ENCODE measurements around the gene STK32B. TPM values are rescaled to one million over a fixed set of nuclear protein-coding genes. Genes with fewer than 3 reads are reported as not detected.
A peak's percentile ranks its signal among the peaks of the same experiment; 100 is the strongest.

Gene STK32B
- total RNA-seq, 4 donors from 2014 or later = 1.6 to 3.4 (median 1.9) TPM

GRCh38 chr4:5460106-5460801 lies 409.0 kb downstream of the STK32B start:
- intact Hi-C loops (cut with DNase I; ENCODE audit: low total_unique reads) = loop anchor here (10.0 kb wide), 1 partner anchor 355 kb away; no protein-coding TSS in a partner anchor
- TF ChIP-seq POLR2A (IDR thresholded peaks at IDR 0.05) (no peak), CTCF (IDR thresholded peaks at IDR 0.05) (no peak)
- WGBS, 2 donors = 81 to 83% methylated on average over 13 to 14 of the region's 14 CpGs
- DNase-seq (ENCODE audit: low spot score in 2 of 2) = peak in 1 of 2 donors; percentile 67
- H3K4me3 ChIP-seq (ENCODE audit: low read depth, poor library complexity, severe bottlenecking) = no peak overlapping the region

- peak in 1 of 2 donors; percentile 66 for DNase-seq (ENCODE audit: low spot score in 2 of 2)
- WGBS, 2 donors = 88 to 89% methylated on average over 13 of the region's 13 CpGs
- TF ChIP-seq POLR2A (IDR thresholded peaks at IDR 0.05) (no peak), CTCF (IDR thresholded peaks at IDR 0.05) (no peak)
These were observed 410.2 kb downstream of the STK32B start for GRCh38 chr4:5461477-5461876.

GRCh38 chr4:5462254-5462835 lies 411.1 kb downstream of the STK32B start:
- 79 to 85% methylated on average over 7 of the region's 7 CpGs for WGBS, 2 donors
- peak in 1 of 2 donors; percentile 64 for DNase-seq (ENCODE audit: low spot score in 2 of 2)
- H3K4me3 ChIP-seq (ENCODE audit: low read depth, poor library complexity, severe bottlenecking) = no peak overlapping the region
- TF ChIP-seq CTCF (IDR thresholded peaks at IDR 0.05) (no peak), POLR2A (IDR thresholded peaks at IDR 0.05) (no peak)
- intact Hi-C loops (cut with DNase I; ENCODE audit: low total_unique reads) = loop anchor here (10.0 kb wide), 1 partner anchor 352 kb away; no protein-coding TSS in a partner anchor

More at GRCh38 chr4:5461477-5461876, 410.2 kb downstream of the STK32B start:
- no peak overlapping the region for H3K4me3 ChIP-seq (ENCODE audit: low read depth, poor library complexity, severe bottlenecking)
- intact Hi-C loops (cut with DNase I; ENCODE audit: low total_unique reads) = loop anchor here (10.0 kb wide), 1 partner anchor 353 kb away; no protein-coding TSS in a partner anchor

- DNase-seq (ENCODE audit: low spot score in 2 of 2) = no peak
- intact Hi-C loops (cut with DNase I; ENCODE audit: low total_unique reads) = loop anchor here (10.0 kb wide), 1 partner anchor 352 kb away; no protein-coding TSS in a partner anchor
- no peak overlapping the region for H3K4me3 ChIP-seq (ENCODE audit: low read depth, poor library complexity, severe bottlenecking)
- 80% methylated on average over 14 of the region's 14 CpGs for WGBS, 2 donors
- no peak for TF ChIP-seq CTCF (IDR thresholded peaks at IDR 0.05)
- no peak for TF ChIP-seq POLR2A (IDR thresholded peaks at IDR 0.05)
These were observed 411.6 kb downstream of the STK32B start for GRCh38 chr4:5462896-5463295.

- DNase-seq (ENCODE audit: low spot score in 2 of 2) = peak in 1 of 2 donors; percentile 45
- TF ChIP-seq POLR2A (IDR thresholded peaks at IDR 0.05) (no peak), CTCF (IDR thresholded peaks at IDR 0.05) (no peak)
- intact Hi-C loops (cut with DNase I; ENCODE audit: low total_unique reads) = loop anchor here (10.0 kb wide), 1 partner anchor 351 kb away; no protein-coding TSS in a partner anchor
- 91 to 93% methylated on average over 1 of the region's 1 CpG for WGBS, 2 donors
- no peak overlapping the region for H3K4me3 ChIP-seq (ENCODE audit: low read depth, poor library complexity, severe bottlenecking)
These were observed 412.1 kb downstream of the STK32B start for GRCh38 chr4:5463361-5463760.

Data from lower leg skin (tissue), 4 donors.